ENCODE data around the gene AFF3.

Gene AFF3

GRCh38 chr2:99615247-99615771 is 527.1 kb downstream of the AFF3 start:
- Histone ChIP-seq H3K27me3 (ENCODE audit: insufficient read depth, poor library complexity, severe bottlenecking) (no peaks in the 10 kb centered on the region), H3K9me3 (ENCODE audit: severe bottlenecking) (no peaks in the 10 kb centered on the region), H3K4me1 (ENCODE audit: insufficient read depth, poor library complexity, severe bottlenecking) (no peaks in the 10 kb centered on the region), H3K27ac (ENCODE audit: poor library complexity, severe bottlenecking) (no peak overlapping the region), H3K36me3 (ENCODE audit: low read depth) (no peaks in the 10 kb centered on the region), H3K4me3 (ENCODE audit: severe bottlenecking) (no peak overlapping the region)
- peak; percentile 5 for TF ChIP-seq CTCF (IDR thresholded peaks at IDR 0.05; ENCODE audit: poor library complexity, severe bottlenecking)
- ATAC-seq (ENCODE audit: low read depth): no peak
- DNase-seq (ENCODE audit: low spot score): no peak

GRCh38 chr2:99613980-99614379 is 528.4 kb downstream of the AFF3 start:
- TF ChIP-seq CTCF (IDR thresholded peaks at IDR 0.05; ENCODE audit: poor library complexity, severe bottlenecking): no peak
- ATAC-seq (ENCODE audit: low read depth): no peak
- Histone ChIP-seq H3K4me1 (ENCODE audit: insufficient read depth, poor library complexity, severe bottlenecking) (peaks cover 4% of the 10 kb centered on the region), H3K9me3 (ENCODE audit: severe bottlenecking) (no peaks in the 10 kb centered on the region), H3K27me3 (ENCODE audit: insufficient read depth, poor library complexity, severe bottlenecking) (no peaks in the 10 kb centered on the region), H3K27ac (ENCODE audit: poor library complexity, severe bottlenecking) (no peak overlapping the region), H3K36me3 (ENCODE audit: low read depth) (no peaks in the 10 kb centered on the region), H3K4me3 (ENCODE audit: severe bottlenecking) (no peak overlapping the region)
- no peak for DNase-seq (ENCODE audit: low spot score)

GRCh38 chr2:99611786-99612185 is 530.6 kb downstream of the AFF3 start:
- H3K4me1 ChIP-seq (ENCODE audit: insufficient read depth, poor library complexity, severe bottlenecking): peaks cover 4% of the 10 kb centered on the region
- no peaks in the 10 kb centered on the region for H3K9me3 ChIP-seq (ENCODE audit: severe bottlenecking)
- H3K27ac ChIP-seq (ENCODE audit: poor library complexity, severe bottlenecking): no peak overlapping the region
- no peak for TF ChIP-seq CTCF (IDR thresholded peaks at IDR 0.05; ENCODE audit: poor library complexity, severe bottlenecking)
- no peaks in the 10 kb centered on the region for H3K36me3 ChIP-seq (ENCODE audit: low read depth)
- no peaks in the 10 kb centered on the region for H3K27me3 ChIP-seq (ENCODE audit: insufficient read depth, poor library complexity, severe bottlenecking)
- DNase-seq (ENCODE audit: low spot score) (no peak), ATAC-seq (ENCODE audit: low read depth) (no peak)
- H3K4me3 ChIP-seq (ENCODE audit: severe bottlenecking): no peak overlapping the region

- no peaks in the 10 kb centered on the region for H3K36me3 ChIP-seq (ENCODE audit: low read depth)
- H3K27me3 ChIP-seq (ENCODE audit: insufficient read depth, poor library complexity, severe bottlenecking): no peaks in the 10 kb centered on the region
- H3K4me3 ChIP-seq (ENCODE audit: severe bottlenecking): no peak overlapping the region
- H3K27ac ChIP-seq (ENCODE audit: poor library complexity, severe bottlenecking): no peak overlapping the region
- no peak for DNase-seq (ENCODE audit: low spot score)
- ATAC-seq (ENCODE audit: low read depth): no peak
- TF ChIP-seq CTCF (IDR thresholded peaks at IDR 0.05; ENCODE audit: poor library complexity, severe bottlenecking): no peak
- H3K9me3 ChIP-seq (ENCODE audit: severe bottlenecking): no peaks in the 10 kb centered on the region
- H3K4me1 ChIP-seq (ENCODE audit: insufficient read depth, poor library complexity, severe bottlenecking): peaks cover 4% of the 10 kb centered on the region
Measured at GRCh38 chr2:99611034-99611433, 531.4 kb downstream of the AFF3 start.

GRCh38 chr2:99609851-99610381 is 532.5 kb downstream of the AFF3 start:
- Histone ChIP-seq H3K9me3 (ENCODE audit: severe bottlenecking) (no peaks in the 10 kb centered on the region), H3K27me3 (ENCODE audit: insufficient read depth, poor library complexity, severe bottlenecking) (no peaks in the 10 kb centered on the region), H3K4me3 (ENCODE audit: severe bottlenecking) (no peak overlapping the region), H3K36me3 (ENCODE audit: low read depth) (no peaks in the 10 kb centered on the region), H3K4me1 (ENCODE audit: insufficient read depth, poor library complexity, severe bottlenecking) (peaks cover 4% of the 10 kb centered on the region), H3K27ac (ENCODE audit: poor library complexity, severe bottlenecking) (no peak overlapping the region)
- DNase-seq (ENCODE audit: low spot score) (no peak), ATAC-seq (ENCODE audit: low read depth) (no peak)
- TF ChIP-seq CTCF (IDR thresholded peaks at IDR 0.05; ENCODE audit: poor library complexity, severe bottlenecking): no peak

All from RWPE2 (cell line).